ENCODE results near the gene RNF6. TPM values are rescaled to one million over a fixed set of nuclear protein-coding genes. Genes with fewer than 3 reads are reported as not detected.
A peak's percentile ranks its signal among the peaks of the same experiment; 100 is the strongest.

Gene RNF6
- total and polyA plus RNA-seq, 5 donors from 2014 or later, result 35.0 to 48.2 (median 44.6) TPM

DNA sequence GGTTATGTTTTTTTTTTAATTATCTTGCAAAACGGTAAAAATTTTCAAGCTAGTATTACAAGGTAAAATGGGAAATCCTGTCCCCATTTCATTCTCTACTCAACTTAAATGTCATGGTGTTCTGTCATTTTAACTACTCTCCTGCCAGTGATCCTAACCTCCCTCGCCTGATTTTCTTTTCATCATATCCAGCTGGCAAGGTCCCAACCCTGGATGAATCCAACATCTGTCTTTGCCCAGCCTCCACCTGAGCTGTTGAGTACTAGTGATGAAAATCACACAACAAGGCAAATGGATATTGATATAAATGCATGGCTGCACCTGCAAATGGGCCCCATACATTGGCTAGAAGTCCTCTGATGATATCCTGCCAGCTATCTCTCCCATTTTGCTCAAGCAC is 24.9 kb upstream of the RNF6 start:
- Mint-ChIP-seq H3K4me3 (no peak overlapping the region), H3K36me3 (no peaks in the 10 kb centered on the region), H3K4me1 (no peaks in the 10 kb centered on the region), H3K27me3 (peaks cover 9% of the 10 kb centered on the region), H3K27ac (no peak overlapping the region), H3K9me3 (peaks cover 0 to 3% (median 1%) of the 10 kb centered on the region in 7 donors)
- no peak overlapping the region for H3K4me3 ChIP-seq (ENCODE audit: low read depth, low read length)
- H3K27ac ChIP-seq (ENCODE audit: insufficient read depth, low read length, poor library complexity, severe bottlenecking), result no peak overlapping the region
- DNase-seq, result no peak
- no peaks in the 10 kb centered on the region for H3K9me3 ChIP-seq (ENCODE audit: control insufficient read depth in 2 of 2, low read length in 2 of 2)
- no peak for ATAC-seq (ENCODE audit: low read depth in 2 of 2)
- H3K36me3 ChIP-seq (ENCODE audit: control insufficient read depth, insufficient read depth, low read length), result no peaks in the 10 kb centered on the region
- no peaks in the 10 kb centered on the region for H3K4me1 ChIP-seq (ENCODE audit: control insufficient read depth, insufficient read depth, low read length, poor library complexity, severe bottlenecking)
- H3K27me3 ChIP-seq (ENCODE audit: control insufficient read depth, insufficient read depth, low read length), result peaks cover 15% of the 10 kb centered on the region

DNA sequence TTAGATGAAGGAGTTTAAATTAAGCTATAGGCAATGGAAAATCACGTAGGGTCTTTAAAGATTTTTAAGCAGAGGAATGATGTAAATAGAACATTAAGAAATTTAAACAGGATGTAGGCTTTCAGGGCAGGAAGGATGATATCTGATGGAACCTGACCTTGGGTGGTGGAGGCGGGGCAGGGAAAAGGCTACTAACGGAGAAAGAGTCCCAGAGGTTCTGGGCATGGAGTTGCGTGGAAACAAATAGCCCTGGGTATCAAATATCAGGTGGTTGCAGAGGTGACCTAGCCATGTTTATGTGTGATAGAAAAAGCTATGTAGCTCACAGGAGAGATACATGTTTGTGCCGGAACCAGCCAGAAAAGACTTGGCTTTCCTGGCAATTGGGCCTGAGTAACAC is 24.0 kb upstream of the RNF6 start:
- no peak overlapping the region for H3K27ac ChIP-seq (ENCODE audit: insufficient read depth, low read length, poor library complexity, severe bottlenecking)
- ATAC-seq (ENCODE audit: low read depth in 2 of 2) (no peak), DNase-seq (no peak)
- H3K27me3 ChIP-seq (ENCODE audit: control insufficient read depth, insufficient read depth, low read length), result peaks cover 15% of the 10 kb centered on the region
- H3K27ac Mint-ChIP-seq, result no peak overlapping the region
- no peaks in the 10 kb centered on the region for H3K4me1 ChIP-seq (ENCODE audit: control insufficient read depth, insufficient read depth, low read length, poor library complexity, severe bottlenecking)
- H3K9me3 Mint-ChIP-seq, result peaks cover 0 to 3% (median 1%) of the 10 kb centered on the region in 7 donors
- H3K4me3 ChIP-seq (ENCODE audit: low read depth, low read length), result no peak overlapping the region
- H3K36me3 Mint-ChIP-seq, result no peaks in the 10 kb centered on the region
- no peak overlapping the region for H3K4me3 Mint-ChIP-seq
- peaks cover 8% of the 10 kb centered on the region for H3K27me3 Mint-ChIP-seq
- H3K36me3 ChIP-seq (ENCODE audit: control insufficient read depth, insufficient read depth, low read length), result no peaks in the 10 kb centered on the region
- no peaks in the 10 kb centered on the region for H3K4me1 Mint-ChIP-seq
- no peaks in the 10 kb centered on the region for H3K9me3 ChIP-seq (ENCODE audit: control insufficient read depth in 2 of 2, low read length in 2 of 2)

DNA sequence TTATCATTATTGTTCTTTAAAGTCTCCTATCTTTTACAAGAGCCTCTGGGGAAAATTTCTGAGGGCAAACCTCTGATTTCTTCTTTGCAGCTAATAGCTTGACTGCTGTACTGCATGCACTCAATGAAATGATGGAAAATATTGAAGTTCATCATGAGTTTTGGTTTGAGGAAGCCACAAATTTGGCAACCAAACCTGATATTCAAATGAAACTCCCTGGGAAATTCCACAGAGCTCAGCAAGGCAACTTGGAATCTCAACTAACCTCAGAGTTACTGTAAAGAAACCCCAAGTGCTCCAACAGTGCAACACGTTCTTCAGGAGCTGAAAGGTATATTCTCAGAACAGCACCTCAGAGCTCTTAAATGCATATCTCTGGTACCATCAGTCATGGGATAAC is 14.2 kb upstream of the RNF6 start:
- H3K4me1 ChIP-seq (ENCODE audit: control insufficient read depth, insufficient read depth, low read length, poor library complexity, severe bottlenecking), result no peaks in the 10 kb centered on the region
- no peaks in the 10 kb centered on the region for H3K36me3 ChIP-seq (ENCODE audit: control insufficient read depth, insufficient read depth, low read length)
- DNase-seq (no peak), ATAC-seq (ENCODE audit: low read depth in 2 of 2) (no peak)
- no peak overlapping the region for H3K4me3 ChIP-seq (ENCODE audit: low read depth, low read length)
- no peak overlapping the region for H3K27ac ChIP-seq (ENCODE audit: insufficient read depth, low read length, poor library complexity, severe bottlenecking)
- H3K27me3 ChIP-seq (ENCODE audit: control insufficient read depth, insufficient read depth, low read length), result peaks cover 12% of the 10 kb centered on the region
- H3K36me3 Mint-ChIP-seq, result no peaks in the 10 kb centered on the region
- H3K27me3 Mint-ChIP-seq, result peaks cover 39% of the 10 kb centered on the region
- H3K4me1 Mint-ChIP-seq, result no peaks in the 10 kb centered on the region
- H3K27ac Mint-ChIP-seq, result no peak overlapping the region
- H3K9me3 Mint-ChIP-seq, result no peaks in the 10 kb centered on the region
- H3K9me3 ChIP-seq (ENCODE audit: control insufficient read depth in 2 of 2, low read length in 2 of 2), result no peaks in the 10 kb centered on the region
- no peak overlapping the region for H3K4me3 Mint-ChIP-seq

- H3K4me3 Mint-ChIP-seq, result no peak overlapping the region
- no peaks in the 10 kb centered on the region for H3K36me3 Mint-ChIP-seq
- ATAC-seq (ENCODE audit: low read depth in 2 of 2), result no peak
- Histone ChIP-seq H3K27me3 (ENCODE audit: control insufficient read depth, insufficient read depth, low read length) (peaks cover 8% of the 10 kb centered on the region), H3K4me1 (ENCODE audit: control insufficient read depth, insufficient read depth, low read length, poor library complexity, severe bottlenecking) (no peaks in the 10 kb centered on the region), H3K9me3 (ENCODE audit: control insufficient read depth in 2 of 2, low read length in 2 of 2) (no peaks in the 10 kb centered on the region), H3K4me3 (ENCODE audit: low read depth, low read length) (no peak overlapping the region), H3K27ac (ENCODE audit: insufficient read depth, low read length, poor library complexity, severe bottlenecking) (no peak overlapping the region), H3K36me3 (ENCODE audit: control insufficient read depth, insufficient read depth, low read length) (no peaks in the 10 kb centered on the region)
- no peak overlapping the region for H3K27ac Mint-ChIP-seq
- H3K27me3 Mint-ChIP-seq, result peaks cover 13% of the 10 kb centered on the region
- no peaks in the 10 kb centered on the region for H3K4me1 Mint-ChIP-seq
- DNase-seq, result no peak
- peaks cover 0 to 3% (median 0%) of the 10 kb centered on the region in 7 donors for H3K9me3 Mint-ChIP-seq
Measured at GRCh38 chr13:26230703-26231102, 8.6 kb upstream of the RNF6 start.

DNA sequence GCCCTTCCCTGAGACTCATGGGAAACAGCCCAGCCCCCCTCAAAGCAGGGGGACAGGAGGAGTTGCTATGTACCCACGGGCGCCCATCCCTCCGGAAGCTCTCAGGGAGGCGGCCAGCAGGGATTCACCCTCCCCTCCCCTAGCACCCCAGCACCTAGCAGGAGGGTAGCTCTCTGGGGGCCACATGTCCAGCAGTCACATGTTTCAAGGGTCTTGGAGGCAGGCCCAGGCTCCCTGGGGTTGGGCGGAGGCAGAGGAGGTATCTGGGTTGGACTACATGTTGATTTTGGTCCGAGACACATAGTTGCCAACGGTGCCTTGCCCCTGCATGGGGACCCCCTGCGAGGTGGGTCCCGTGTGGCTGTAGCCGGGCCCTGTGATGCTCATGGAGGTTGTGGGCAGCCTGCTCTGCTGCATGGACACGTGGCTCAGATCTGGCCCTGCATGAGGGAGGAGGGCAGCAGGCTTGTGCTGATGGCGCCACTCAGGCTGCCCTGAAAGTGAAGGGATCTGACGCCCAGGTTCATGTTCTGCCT is 7.0 kb upstream of the RNF6 start:
- peaks cover 0 to 4% (median 0%) of the 10 kb centered on the region in 7 donors for H3K9me3 Mint-ChIP-seq
- no peaks in the 10 kb centered on the region for H3K36me3 Mint-ChIP-seq
- H3K4me1 ChIP-seq (ENCODE audit: control insufficient read depth, insufficient read depth, low read length, poor library complexity, severe bottlenecking), result no peaks in the 10 kb centered on the region
- no peaks in the 10 kb centered on the region for H3K4me1 Mint-ChIP-seq
- H3K27ac Mint-ChIP-seq, result no peak overlapping the region
- no peaks in the 10 kb centered on the region for H3K9me3 ChIP-seq (ENCODE audit: control insufficient read depth in 2 of 2, low read length in 2 of 2)
- no peak overlapping the region for H3K27ac ChIP-seq (ENCODE audit: insufficient read depth, low read length, poor library complexity, severe bottlenecking)
- DNase-seq, result no peak
- H3K36me3 ChIP-seq (ENCODE audit: control insufficient read depth, insufficient read depth, low read length), result no peaks in the 10 kb centered on the region
- no peak for ATAC-seq (ENCODE audit: low read depth in 2 of 2)
- H3K4me3 ChIP-seq (ENCODE audit: low read depth, low read length), result no peak overlapping the region
- peaks cover 6% of the 10 kb centered on the region for H3K27me3 ChIP-seq (ENCODE audit: control insufficient read depth, insufficient read depth, low read length)
- H3K4me3 Mint-ChIP-seq, result peak overlapping the region in 1 of 4 donors; percentile 8
- peaks cover 9% of the 10 kb centered on the region for H3K27me3 Mint-ChIP-seq

GRCh38 chr13:26228096-26228495 is 6.0 kb upstream of the RNF6 start:
- Mint-ChIP-seq H3K4me1 (peaks cover 3 to 5% (median 4%) of the 10 kb centered on the region in 4 donors), H3K4me3 (no peak overlapping the region), H3K27ac (no peak overlapping the region), H3K36me3 (no peaks in the 10 kb centered on the region), H3K9me3 (peaks cover 0 to 4% (median 0%) of the 10 kb centered on the region in 7 donors), H3K27me3 (peaks cover 6% of the 10 kb centered on the region)
- no peaks in the 10 kb centered on the region for H3K4me1 ChIP-seq (ENCODE audit: control insufficient read depth, insufficient read depth, low read length, poor library complexity, severe bottlenecking)
- H3K4me3 ChIP-seq (ENCODE audit: low read depth, low read length), result no peak overlapping the region
- H3K27me3 ChIP-seq (ENCODE audit: control insufficient read depth, insufficient read depth, low read length), result peaks cover 6% of the 10 kb centered on the region
- H3K36me3 ChIP-seq (ENCODE audit: control insufficient read depth, insufficient read depth, low read length), result no peaks in the 10 kb centered on the region
- H3K9me3 ChIP-seq (ENCODE audit: control insufficient read depth in 2 of 2, low read length in 2 of 2), result no peaks in the 10 kb centered on the region
- no peak for DNase-seq
- no peak for ATAC-seq (ENCODE audit: low read depth in 2 of 2)
- no peak overlapping the region for H3K27ac ChIP-seq (ENCODE audit: insufficient read depth, low read length, poor library complexity, severe bottlenecking)

- no peaks in the 10 kb centered on the region for H3K9me3 ChIP-seq (ENCODE audit: control insufficient read depth in 2 of 2, low read length in 2 of 2)
- Mint-ChIP-seq H3K36me3 (no peaks in the 10 kb centered on the region), H3K4me1 (peaks cover 8 to 11% (median 9%) of the 10 kb centered on the region in 4 donors), H3K9me3 (peaks cover 0 to 6% (median 0%) of the 10 kb centered on the region in 7 donors), H3K4me3 (no peak overlapping the region), H3K27ac (no peak overlapping the region), H3K27me3 (peaks cover 6% of the 10 kb centered on the region)
- DNase-seq (no peak), ATAC-seq (ENCODE audit: low read depth in 2 of 2) (no peak)
- H3K4me3 ChIP-seq (ENCODE audit: low read depth, low read length), result no peak overlapping the region
- H3K4me1 ChIP-seq (ENCODE audit: control insufficient read depth, insufficient read depth, low read length, poor library complexity, severe bottlenecking), result no peaks in the 10 kb centered on the region
- no peak overlapping the region for H3K27ac ChIP-seq (ENCODE audit: insufficient read depth, low read length, poor library complexity, severe bottlenecking)
- H3K36me3 ChIP-seq (ENCODE audit: control insufficient read depth, insufficient read depth, low read length), result no peaks in the 10 kb centered on the region
- H3K27me3 ChIP-seq (ENCODE audit: control insufficient read depth, insufficient read depth, low read length), result peaks cover 6% of the 10 kb centered on the region
Measured at GRCh38 chr13:26227166-26227971, 5.3 kb upstream of the RNF6 start.

Measured in CD4-positive, CD25-positive, alpha-beta regulatory T cell (primary cell).